ENCODE data around the gene PSMA7.
A peak's percentile ranks its signal among the peaks of the same experiment; 100 is the strongest.

PSMA7 gene

GRCh38 chr20:62123450-62124118 is 19.6 kb downstream of the PSMA7 start:
- POLR2A ChIA-PET = interaction anchor here (1.0 to 3.3 kb wide), 2 partner anchors 10 to 58 kb away, joined by 4 to 26 read pairs; partner anchors contain the start of gene TAF4
- Histone ChIP-seq H3K4me1 (ENCODE audit: control extremely low read depth in 1 of 4, control insufficient read depth in 4 of 4, insufficient read depth in 4 of 4, low read length in 3 of 4) (peaks cover 6 to 42% (median 18%) of the 10 kb centered on the region in 4 experiments), H3K27ac (ENCODE audit: insufficient read depth in 1 of 2, low read depth in 1 of 2, low read length in 2 of 2, poor library complexity in 1 of 2, severe bottlenecking in 2 of 2) (no peak overlapping the region), H3K36me3 (ENCODE audit: control insufficient read depth in 4 of 4, insufficient read depth in 4 of 4, low read length in 3 of 4) (peaks cover 11 to 41% (median 30%) of the 10 kb centered on the region in 4 experiments), H3K9me3 (ENCODE audit: control extremely low read depth in 1 of 5, control insufficient read depth in 4 of 5, insufficient read depth in 2 of 5, low read depth in 1 of 5, low read length in 4 of 5) (no peaks in the 10 kb centered on the region), H3K27me3 (replicated peaks in 2 of 5; ENCODE audit: control insufficient read depth in 4 of 5, insufficient read depth in 5 of 5, low read length in 4 of 5) (no peaks in the 10 kb centered on the region), H3K4me3 (ENCODE audit: control insufficient read depth in 1 of 7, extremely low read depth in 1 of 7, insufficient read depth in 4 of 7, low read depth in 2 of 7, low read length in 6 of 7) (peak overlapping the region; percentile 42 to 88 (median 77))
- CTCF ChIA-PET = interaction anchor here (0.8 to 7.4 kb wide), 6 partner anchors 13 to 99 kb away, joined by 3 to 55 read pairs (median 4); no protein-coding TSS in a partner anchor
- WGBS (ENCODE audit: insufficient coverage) = 55% methylated on average over 19 of the region's 19 CpGs
- peak in 2 of 3 donors; percentile 48 to 50 for DNase-seq

GRCh38 chr20:62122654-62123449 is 20.3 kb downstream of the PSMA7 start:
- POLR2A ChIA-PET = interaction anchor here (0.6 to 3.3 kb wide), 3 partner anchors 20 to 288 kb away, joined by 3 to 26 read pairs (median 9); partner anchors contain the start of genes PSMA7, SS18L1 and TAF4

GRCh38 chr20:62121776-62122653 is 21.2 kb downstream of the PSMA7 start, which contains the start of gene LSM14B:
Gene LSM14B (plus strand): TSS chr20:62122475. CDS start chr20:62122667, 192 bp downstream.
- ChIA-PET CTCF (interaction anchor here (1.1 to 1.9 kb wide), 5 partner anchors 9 to 59 kb away, joined by 3 to 7 read pairs (median 4); no protein-coding TSS in a partner anchor), POLR2A (interaction anchor here (0.6 to 3.3 kb wide), 7 partner anchors 14 to 289 kb away, joined by 3 to 26 read pairs (median 4); partner anchors contain the start of genes PSMA7, SS18L1 and TAF4)
- DNase-seq = peak; percentile 97 to 98 (median 98)
- Histone ChIP-seq H3K4me1 (ENCODE audit: control extremely low read depth in 1 of 4, control insufficient read depth in 4 of 4, insufficient read depth in 4 of 4, low read length in 3 of 4) (peaks cover 6 to 57% (median 33%) of the 10 kb centered on the region in 4 experiments), H3K27me3 (replicated peaks in 2 of 5; ENCODE audit: control insufficient read depth in 4 of 5, insufficient read depth in 5 of 5, low read length in 4 of 5) (no peaks in the 10 kb centered on the region), H3K36me3 (ENCODE audit: control insufficient read depth in 4 of 4, insufficient read depth in 4 of 4, low read length in 3 of 4) (peaks cover 3 to 26% (median 18%) of the 10 kb centered on the region in 4 experiments), H3K4me3 (ENCODE audit: control insufficient read depth in 1 of 7, extremely low read depth in 1 of 7, insufficient read depth in 4 of 7, low read depth in 2 of 7, low read length in 6 of 7) (peak within 1 kb of the TSS; percentile 68 to 88 (median 77)), H3K27ac (ENCODE audit: insufficient read depth in 1 of 2, low read depth in 1 of 2, low read length in 2 of 2, poor library complexity in 1 of 2, severe bottlenecking in 2 of 2) (peak within 1 kb of the TSS; percentile 40 to 79), H3K9me3 (ENCODE audit: control extremely low read depth in 1 of 5, control insufficient read depth in 4 of 5, insufficient read depth in 2 of 5, low read depth in 1 of 5, low read length in 4 of 5) (no peaks in the 10 kb centered on the region)
- under 1% methylated on average over 83 of the region's 124 CpGs for WGBS (ENCODE audit: insufficient coverage)

More at GRCh38 chr20:62122654-62123449, 20.3 kb downstream of the PSMA7 start:
- Histone ChIP-seq H3K9me3 (ENCODE audit: control extremely low read depth in 1 of 5, control insufficient read depth in 4 of 5, insufficient read depth in 2 of 5, low read depth in 1 of 5, low read length in 4 of 5) (no peaks in the 10 kb centered on the region), H3K4me1 (ENCODE audit: control extremely low read depth in 1 of 4, control insufficient read depth in 4 of 4, insufficient read depth in 4 of 4, low read length in 3 of 4) (peaks cover 6 to 48% (median 24%) of the 10 kb centered on the region in 4 experiments), H3K27me3 (replicated peaks in 2 of 5; ENCODE audit: control insufficient read depth in 4 of 5, insufficient read depth in 5 of 5, low read length in 4 of 5) (no peaks in the 10 kb centered on the region), H3K27ac (ENCODE audit: insufficient read depth in 1 of 2, low read depth in 1 of 2, low read length in 2 of 2, poor library complexity in 1 of 2, severe bottlenecking in 2 of 2) (peak overlapping the region in 1 of 2 experiments; percentile 61), H3K36me3 (ENCODE audit: control insufficient read depth in 4 of 4, insufficient read depth in 4 of 4, low read length in 3 of 4) (peaks cover 11 to 34% (median 26%) of the 10 kb centered on the region in 4 experiments), H3K4me3 (ENCODE audit: control insufficient read depth in 1 of 7, extremely low read depth in 1 of 7, insufficient read depth in 4 of 7, low read depth in 2 of 7, low read length in 6 of 7) (peak overlapping the region; percentile 45 to 88 (median 77))
- DNase-seq = peak in 1 of 3 donors; percentile 22
- CTCF ChIA-PET = interaction anchor here (1.1 to 7.4 kb wide), 2 partner anchors 14 to 23 kb away, joined by 3 to 55 read pairs; no protein-coding TSS in a partner anchor
- WGBS (ENCODE audit: insufficient coverage) = 0% methylated on average over 46 of the region's 77 CpGs

GRCh38 chr20:62120990-62121775 is 22.0 kb downstream of the PSMA7 start:
- DNase-seq = peak in 1 of 3 donors; percentile 70

GRCh38 chr20:62120365-62120762 is 22.8 kb downstream of the PSMA7 start:
- ChIA-PET POLR2A (no interaction called here), CTCF (interaction anchor here (1.0 to 1.9 kb wide), 5 partner anchors 7 to 54 kb away, joined by 3 to 7 read pairs (median 4); no protein-coding TSS in a partner anchor)
- Histone ChIP-seq H3K36me3 (ENCODE audit: control insufficient read depth in 4 of 4, insufficient read depth in 4 of 4, low read length in 3 of 4) (peaks cover 3 to 13% (median 7%) of the 10 kb centered on the region in 4 experiments), H3K4me1 (ENCODE audit: control extremely low read depth in 1 of 4, control insufficient read depth in 4 of 4, insufficient read depth in 4 of 4, low read length in 3 of 4) (peaks cover 6 to 62% (median 36%) of the 10 kb centered on the region in 4 experiments), H3K4me3 (ENCODE audit: control insufficient read depth in 1 of 7, extremely low read depth in 1 of 7, insufficient read depth in 4 of 7, low read depth in 2 of 7, low read length in 6 of 7) (no peak overlapping the region), H3K27ac (ENCODE audit: insufficient read depth in 1 of 2, low read depth in 1 of 2, low read length in 2 of 2, poor library complexity in 1 of 2, severe bottlenecking in 2 of 2) (no peak overlapping the region), H3K27me3 (replicated peaks in 2 of 5; ENCODE audit: control insufficient read depth in 4 of 5, insufficient read depth in 5 of 5, low read length in 4 of 5) (no peaks in the 10 kb centered on the region), H3K9me3 (ENCODE audit: control extremely low read depth in 1 of 5, control insufficient read depth in 4 of 5, insufficient read depth in 2 of 5, low read depth in 1 of 5, low read length in 4 of 5) (no peaks in the 10 kb centered on the region)
- 100% methylated on average over 5 of the region's 5 CpGs for WGBS (ENCODE audit: insufficient coverage)
- DNase-seq = no peak

More at GRCh38 chr20:62120990-62121775, 22.0 kb downstream of the PSMA7 start:
- Histone ChIP-seq H3K4me1 (ENCODE audit: control extremely low read depth in 1 of 4, control insufficient read depth in 4 of 4, insufficient read depth in 4 of 4, low read length in 3 of 4) (peaks cover 6 to 62% (median 36%) of the 10 kb centered on the region in 4 experiments), H3K4me3 (ENCODE audit: control insufficient read depth in 1 of 7, extremely low read depth in 1 of 7, insufficient read depth in 4 of 7, low read depth in 2 of 7, low read length in 6 of 7) (peak overlapping the region; percentile 58 to 84 (median 69)), H3K27me3 (replicated peaks in 2 of 5; ENCODE audit: control insufficient read depth in 4 of 5, insufficient read depth in 5 of 5, low read length in 4 of 5) (no peaks in the 10 kb centered on the region), H3K36me3 (ENCODE audit: control insufficient read depth in 4 of 4, insufficient read depth in 4 of 4, low read length in 3 of 4) (peaks cover 3 to 19% (median 11%) of the 10 kb centered on the region in 4 experiments), H3K27ac (ENCODE audit: insufficient read depth in 1 of 2, low read depth in 1 of 2, low read length in 2 of 2, poor library complexity in 1 of 2, severe bottlenecking in 2 of 2) (peak overlapping the region; percentile 40 to 79), H3K9me3 (ENCODE audit: control extremely low read depth in 1 of 5, control insufficient read depth in 4 of 5, insufficient read depth in 2 of 5, low read depth in 1 of 5, low read length in 4 of 5) (no peaks in the 10 kb centered on the region)
- ChIA-PET POLR2A (interaction anchor here (0.8 to 3.3 kb wide), 5 partner anchors 15 to 61 kb away, joined by 3 to 26 read pairs (median 5); partner anchors contain the start of genes PSMA7, SS18L1 and TAF4), CTCF (interaction anchor here (1.0 to 1.9 kb wide), 7 partner anchors 8 to 58 kb away, joined by 3 to 7 read pairs (median 4); no protein-coding TSS in a partner anchor)
- WGBS (ENCODE audit: insufficient coverage) = 17% methylated on average over 31 of the region's 45 CpGs

Data from common myeloid progenitor, CD34-positive (primary cell).